K562 (cell line): ENCODE measurements around the gene ENKUR. TPM values are rescaled to one million over a fixed set of nuclear protein-coding genes. Genes with fewer than 3 reads are reported as not detected.

Source experiments
- ATAC-seq: fragments of 200-7000 bp; cut with Tn5 transposase; 3 replicates; pipeline ENCODE4 v1.9.1; 2020; ENCODE audit warnings: moderate library complexity
- BruUV-seq: library from RNA; stranded (reverse); fragments of 400-500 nt; replicated peaks from 2 replicates; lab custom pipeline; 2021; lab: Mats Ljungman, UMichigan
- CTCF ChIA-PET: fragments of 300-600 bp; formaldehyde crosslinking; extraction: SDS; loops from one replicate; lab custom pipeline; 2021; ENCODE audit warnings: low intra/inter-chr PET ratio; lab: Yijun Ruan, JAX
- POLR2A ChIA-PET: fragments of 300-600, 350-650 bp; sonication (Branson Sonifier 250); formaldehyde crosslinking; extraction: SDS; loops from one replicate; lab custom pipeline; 2021; ENCODE audit warnings: antibody characterized with exemption, inconsistent platforms; lab: Yijun Ruan, JAX
- DNase-seq, 4 experiments: peaks; one replicate each; pipeline versions ENCODE4 v3.0.0 to v3.0.0-alpha.2; 2011 to 2018; ENCODE audit warnings: low spot score in 3 of 4, mixed read lengths in 3 of 4; ENCODE audit errors: extremely low read depth in 1 of 4
- FAIRE-seq: peaks from 2 replicates; lab custom pipeline; 2011; peaks lifted over from hg19 to GRCh38; lab: Jason Lieb, UNC
- H2AFZ ChIP-seq: 2 replicates; pipeline ENCODE4 v1.6.0; 2011; ENCODE audit warnings: low read depth, low read length, control low read depth, inconsistent platforms
- H3K27ac ChIP-seq: fragments of 200-600 bp; 3 replicates; pipeline ENCODE4 v1.8.0; 2011; ENCODE audit warnings: low read depth, mild to moderate bottlenecking, control low read depth, inconsistent platforms, low read length, moderate library complexity, mixed read lengths; ENCODE audit errors: extremely low read depth
- H3K27me3 ChIP-seq, 2 experiments: fragments of 300-600 bp in 1 of 2; 2 replicates in 1 of 2; 3 replicates in 1 of 2; pipeline versions ENCODE4 v1.6.0 to v1.8.0; 2011; ENCODE audit warnings: inconsistent platforms in 2 of 2, low read length in 2 of 2, mild to moderate bottlenecking in 1 of 2, mixed read lengths in 1 of 2, moderate library complexity in 1 of 2; ENCODE audit not compliant: control insufficient read depth in 2 of 2, insufficient read depth in 2 of 2
- H3K36me3 ChIP-seq: fragments of 300-600 bp; 3 replicates; pipeline ENCODE4 v1.8.0; 2011; ENCODE audit warnings: mild to moderate bottlenecking, low read length, inconsistent platforms; ENCODE audit not compliant: control insufficient read depth, insufficient read depth
- H3K4me1 ChIP-seq, 2 experiments: fragments of 200-600 bp in 1 of 2; replicated peaks in 1 of 2; 2 replicates in 1 of 2; 3 replicates in 1 of 2; pipeline versions ENCODE4 v1.5.1 to v1.8.0; 2011; ENCODE audit warnings: inconsistent platforms in 2 of 2, low read length in 2 of 2, mild to moderate bottlenecking in 1 of 2, mixed read lengths in 1 of 2, moderate library complexity in 1 of 2; ENCODE audit not compliant: control insufficient read depth in 2 of 2, insufficient read depth in 2 of 2
- H3K4me2 ChIP-seq: 2 replicates; pipeline ENCODE4 v1.6.1; 2011; ENCODE audit warnings: low read length, control low read depth, inconsistent platforms, mixed read lengths; ENCODE audit not compliant: insufficient read depth
- H3K4me3 ChIP-seq: fragments of 200-600 bp; sonication (generic), shearing (Covaris generic); 2 replicates; pipeline ENCODE4 v1.5.1; 2016; ENCODE audit warnings: control low read depth, inconsistent platforms
- H3K79me2 ChIP-seq: fragments of 200-600 bp; 3 replicates; pipeline ENCODE4 v1.8.0; 2011; ENCODE audit warnings: low read length, inconsistent platforms; ENCODE audit not compliant: control insufficient read depth, insufficient read depth
- H3K9ac ChIP-seq, 2 experiments: 2 replicates each; pipeline versions ENCODE4 v1.6.0 to v1.6.1; 2011; ENCODE audit warnings: low read depth in 2 of 2, low read length in 2 of 2, control low read depth in 1 of 2, inconsistent platforms in 1 of 2, mild to moderate bottlenecking in 1 of 2, mixed read lengths in 1 of 2; ENCODE audit not compliant: insufficient read depth in 1 of 2
- H3K9me1 ChIP-seq: one replicate; pipeline ENCODE4 v1.6.0; 2011; ENCODE audit warnings: inconsistent platforms, mild to moderate bottlenecking, low read length, moderate library complexity; ENCODE audit not compliant: control insufficient read depth, insufficient read depth
- H3K9me3 ChIP-seq: replicated peaks from 2 replicates; pipeline ENCODE4 v1.5.1; 2011; ENCODE audit warnings: low read depth, low read length, inconsistent platforms; ENCODE audit not compliant: control insufficient read depth, insufficient read depth
- H4K20me1 ChIP-seq: replicated peaks from 2 replicates; pipeline ENCODE4 v1.6.1; 2011; ENCODE audit warnings: low read length, inconsistent platforms, mixed read lengths; ENCODE audit not compliant: control insufficient read depth, insufficient read depth
- EZH2 ChIP-seq: IDR thresholded peaks from 2 replicates; pipeline ENCODE4 v1.6.1; 2012; ENCODE audit warnings: low read depth, mild to moderate bottlenecking, inconsistent platforms, low read length, borderline replicate concordance
- FUS ChIP-seq: fragments of 200-400 bp; formaldehyde crosslinking; optimal IDR thresholded peaks from 2 replicates; pipeline ENCODE3; 2017; ENCODE audit warnings: low read depth, low read length
- MAZ ChIP-seq, 2 experiments: fragments of 450-650 bp in 1 of 2; sonication (generic) in 1 of 2; formaldehyde crosslinking; IDR thresholded peaks in 1 of 2; conservative IDR thresholded peaks in 1 of 2; 2 replicates each; pipeline versions ENCODE4 v1.4.0 to v1.5.0; 2020; ENCODE audit warnings: mild to moderate bottlenecking in 1 of 2, missing genetic modification reagents in 1 of 2
- NFATC3 ChIP-seq: fragments of 450-650 bp; IDR thresholded peaks from 2 replicates; pipeline ENCODE4 v1.6.1; 2017; ENCODE audit warnings: mild to moderate bottlenecking
- NFIX ChIP-seq: fragments of 250-450 bp; sonication (Bioruptor Pico); IDR thresholded peaks from 2 replicates; pipeline ENCODE4 v1.4.0; 2020; ENCODE audit warnings: low read depth, mild to moderate bottlenecking, moderate library complexity
- OTX1 ChIP-seq: fragments of 450-650 bp; formaldehyde crosslinking; IDR thresholded peaks from 2 replicates; pipeline ENCODE4 v1.4.0; 2022; ENCODE audit warnings: mild to moderate bottlenecking
- POLR2A ChIP-seq: fragments of 450-650 bp; conservative IDR thresholded peaks from 2 replicates; pipeline ENCODE4 v1.6.1; 2016
- RERE ChIP-seq: sonication (generic); formaldehyde crosslinking; IDR thresholded peaks from 2 replicates; pipeline ENCODE4 v1.8.0; 2023; ENCODE audit warnings: missing genetic modification reagents, mild to moderate bottlenecking, borderline replicate concordance
- SAP30 ChIP-seq: fragments of 200-600 bp; sonication (generic); IDR thresholded peaks from 2 replicates; pipeline ENCODE4 v1.6.1; 2012; ENCODE audit warnings: borderline replicate concordance, low read depth, mild to moderate bottlenecking, moderate library complexity, low read length, control low read depth, inconsistent platforms; ENCODE audit not compliant: insufficient read depth, poor library complexity, severe bottlenecking
- ZNF184 ChIP-seq: sonication (generic); formaldehyde crosslinking; IDR thresholded peaks from 2 replicates; pipeline ENCODE4 v1.5.0; 2020; ENCODE audit warnings: missing genetic modification reagents
- ZSCAN29 ChIP-seq: fragments of 450-650 bp; IDR thresholded peaks from 2 replicates; pipeline ENCODE4 v1.6.1; 2017
- WGBS: fragments of 100-300 bp; shearing (Covaris generic); methylation state at CpG from one replicate; pipeline ENCODE4 v1.1.6; 2016; ENCODE audit warnings: low coverage, mixed read lengths; ENCODE audit not compliant: insufficient coverage; ENCODE audit errors: missing lambda C conversion rate; 5-methylcytosine and 5-hydroxymethylcytosine counted together
- in situ Hi-C: fragments of 300-500 bp; cut with MboI; formaldehyde crosslinking; loops from 4 replicates; pipeline ENCODE4 v1.15.0; 2018; ENCODE audit warnings: inconsistent platforms, mixed read lengths
- intact Hi-C: fragments of 100-400 bp; cut with micrococcal nuclease; formaldehyde crosslinking; loops from 2 replicates; pipeline ENCODE4 v1.14.2; 2022
- polyA plus RNA-seq, 8 experiments: library from polyadenylated mRNA; depleted of rRNA in 4 of 8; stranded (reverse) in 5 of 8; unstranded in 3 of 8; fragments of >200 nt; fragmentation: Nextera tagmentation in 2 of 8; fragmentation: Illumina TruSeq in 1 of 8; extraction: Ambion mirVana in 2 of 8; extraction: Trizol in 1 of 8; gene quantifications; 2 replicates each; pipeline versions ENCODE4 v1.2.1 to v1.2.3, GENCODE V29; 2011 to 2014; ENCODE audit warnings: inconsistent platforms in 1 of 8, missing spikeins in 1 of 8
- total RNA-seq, 7 experiments: library from RNA; depleted of rRNA in 6 of 7; stranded (reverse); fragments of >200 nt in 6 of 7; fragmentation: Illumina TruSeq in 2 of 7; extraction: Trizol in 2 of 7; gene quantifications; 2 replicates each; pipeline versions ENCODE4 v1.2.1 to v1.2.3, GENCODE V29; 2011 to 2021; ENCODE audit warnings: low replicate concordance in 1 of 7
- TF ChIP-seq, protein P1 (sequence below): IDR thresholded peaks from 3 replicates; pipeline ENCODE4 v1.6.1; 2011; ENCODE audit warnings: borderline replicate concordance, mild to moderate bottlenecking; ENCODE audit not compliant: insufficient read length, insufficient read depth
- TF ChIP-seq, protein P2 (sequence below), 2 experiments: fragments of 450-650 bp; IDR thresholded peaks; 2 replicates each; pipeline ENCODE4 v1.6.1; 2018; ENCODE audit warnings: mild to moderate bottlenecking in 2 of 2, low read depth in 1 of 2; ENCODE audit not compliant: partially characterized antibody in 2 of 2

The ENKUR gene
- total and polyA plus RNA-seq, 9 of the 15 experiments (the other 6 are each of a cell fraction or from before 2014, with no cell fraction given): 0.06 to 0.46 (median 0.20) TPM

DNA sequence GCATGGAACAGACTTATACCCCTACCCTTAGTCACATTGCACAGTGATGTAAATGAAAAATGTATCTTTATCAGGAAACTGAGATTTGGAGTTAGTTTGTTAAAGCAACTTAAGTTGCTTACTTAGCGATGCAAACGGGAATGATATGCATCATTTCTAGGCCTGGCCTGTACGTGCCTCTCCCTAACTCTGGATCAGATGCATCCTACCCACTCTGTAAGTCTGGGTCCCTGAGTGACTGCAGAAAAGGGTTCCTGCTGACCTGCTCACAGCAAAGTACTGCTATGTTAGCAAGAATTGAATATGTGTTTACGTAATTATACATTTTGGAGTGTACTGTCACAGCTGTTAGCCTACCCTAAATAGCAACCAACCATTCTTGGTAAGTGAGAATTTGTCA is 32.8 kb downstream of the ENKUR start:
- Histone ChIP-seq H3K27me3 (no peaks in the 10 kb centered on the region), H4K20me1 (no peaks in the 10 kb centered on the region), H3K9me1 (no peaks in the 10 kb centered on the region), H3K4me3 (no peak overlapping the region), H3K9me3 (no peaks in the 10 kb centered on the region), H3K27ac (no peak overlapping the region), H3K9ac (no peak overlapping the region), H3K4me2 (no peak overlapping the region), H3K36me3 (no peaks in the 10 kb centered on the region), H3K79me2 (no peaks in the 10 kb centered on the region), H3K4me1 (no peaks in the 10 kb centered on the region; a peak in 1 of 5 replicates), H2AFZ (no peak overlapping the region)
- DNase-seq (no peak), FAIRE-seq (no peak), ATAC-seq (no peak)
- ChIA-PET POLR2A (no interaction called here), CTCF (no interaction called here)
- no TSS peak for BruUV-seq
- in situ Hi-C loops (no loop called here), intact Hi-C loops (no loop called here)
- WGBS: 73% methylated on average over 4 of the region's 4 CpGs
- TF ChIP-seq ZSCAN29 (no peak), EZH2 (no peak), NFIX (CRISPR knock-in tag) (no peak), NFATC3 (no peak), ZNF184 (CRISPR knock-in tag) (no peak), SAP30 (no peak), RERE (CRISPR knock-in tag) (no peak), MAZ (CRISPR knock-in tag; conservative IDR thresholded peaks at IDR 0.05 in 1 of 2, IDR thresholded peaks at IDR 0.05 in 1 of 2) (no peak), FUS (no peak), OTX1 (CRISPR knock-in tag) (no peak), POLR2A (no peak)
- TF ChIP-seq, protein P1, sequence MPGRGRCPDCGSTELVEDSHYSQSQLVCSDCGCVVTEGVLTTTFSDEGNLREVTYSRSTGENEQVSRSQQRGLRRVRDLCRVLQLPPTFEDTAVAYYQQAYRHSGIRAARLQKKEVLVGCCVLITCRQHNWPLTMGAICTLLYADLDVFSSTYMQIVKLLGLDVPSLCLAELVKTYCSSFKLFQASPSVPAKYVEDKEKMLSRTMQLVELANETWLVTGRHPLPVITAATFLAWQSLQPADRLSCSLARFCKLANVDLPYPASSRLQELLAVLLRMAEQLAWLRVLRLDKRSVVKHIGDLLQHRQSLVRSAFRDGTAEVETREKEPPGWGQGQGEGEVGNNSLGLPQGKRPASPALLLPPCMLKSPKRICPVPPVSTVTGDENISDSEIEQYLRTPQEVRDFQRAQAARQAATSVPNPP: no peak
- TF ChIP-seq, protein P2, sequence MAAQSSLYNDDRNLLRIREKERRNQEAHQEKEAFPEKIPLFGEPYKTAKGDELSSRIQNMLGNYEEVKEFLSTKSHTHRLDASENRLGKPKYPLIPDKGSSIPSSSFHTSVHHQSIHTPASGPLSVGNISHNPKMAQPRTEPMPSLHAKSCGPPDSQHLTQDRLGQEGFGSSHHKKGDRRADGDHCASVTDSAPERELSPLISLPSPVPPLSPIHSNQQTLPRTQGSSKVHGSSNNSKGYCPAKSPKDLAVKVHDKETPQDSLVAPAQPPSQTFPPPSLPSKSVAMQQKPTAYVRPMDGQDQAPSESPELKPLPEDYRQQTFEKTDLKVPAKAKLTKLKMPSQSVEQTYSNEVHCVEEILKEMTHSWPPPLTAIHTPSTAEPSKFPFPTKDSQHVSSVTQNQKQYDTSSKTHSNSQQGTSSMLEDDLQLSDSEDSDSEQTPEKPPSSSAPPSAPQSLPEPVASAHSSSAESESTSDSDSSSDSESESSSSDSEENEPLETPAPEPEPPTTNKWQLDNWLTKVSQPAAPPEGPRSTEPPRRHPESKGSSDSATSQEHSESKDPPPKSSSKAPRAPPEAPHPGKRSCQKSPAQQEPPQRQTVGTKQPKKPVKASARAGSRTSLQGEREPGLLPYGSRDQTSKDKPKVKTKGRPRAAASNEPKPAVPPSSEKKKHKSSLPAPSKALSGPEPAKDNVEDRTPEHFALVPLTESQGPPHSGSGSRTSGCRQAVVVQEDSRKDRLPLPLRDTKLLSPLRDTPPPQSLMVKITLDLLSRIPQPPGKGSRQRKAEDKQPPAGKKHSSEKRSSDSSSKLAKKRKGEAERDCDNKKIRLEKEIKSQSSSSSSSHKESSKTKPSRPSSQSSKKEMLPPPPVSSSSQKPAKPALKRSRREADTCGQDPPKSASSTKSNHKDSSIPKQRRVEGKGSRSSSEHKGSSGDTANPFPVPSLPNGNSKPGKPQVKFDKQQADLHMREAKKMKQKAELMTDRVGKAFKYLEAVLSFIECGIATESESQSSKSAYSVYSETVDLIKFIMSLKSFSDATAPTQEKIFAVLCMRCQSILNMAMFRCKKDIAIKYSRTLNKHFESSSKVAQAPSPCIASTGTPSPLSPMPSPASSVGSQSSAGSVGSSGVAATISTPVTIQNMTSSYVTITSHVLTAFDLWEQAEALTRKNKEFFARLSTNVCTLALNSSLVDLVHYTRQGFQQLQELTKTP (IDR thresholded peaks at IDR 0.05; ENCODE audit: low read depth in 1 of 2, partially characterized antibody in 2 of 2): no peak
